GM21423 (cell line): ENCODE measurements around the gene CHRNA5.

Source experiments
- ATAC-seq: cut with Tn5 transposase; IDR thresholded peaks from one replicate; pipeline ENCODE4 v1.9.1; 2021; ENCODE audit warnings: mild to moderate bottlenecking, moderate library complexity; ENCODE audit not compliant: unreplicated experiment

The CHRNA5 gene

GRCh38 chr15:78636378-78636859 is 71.1 kb downstream of the CHRNA5 start:
- ATAC-seq: no peak

DNA sequence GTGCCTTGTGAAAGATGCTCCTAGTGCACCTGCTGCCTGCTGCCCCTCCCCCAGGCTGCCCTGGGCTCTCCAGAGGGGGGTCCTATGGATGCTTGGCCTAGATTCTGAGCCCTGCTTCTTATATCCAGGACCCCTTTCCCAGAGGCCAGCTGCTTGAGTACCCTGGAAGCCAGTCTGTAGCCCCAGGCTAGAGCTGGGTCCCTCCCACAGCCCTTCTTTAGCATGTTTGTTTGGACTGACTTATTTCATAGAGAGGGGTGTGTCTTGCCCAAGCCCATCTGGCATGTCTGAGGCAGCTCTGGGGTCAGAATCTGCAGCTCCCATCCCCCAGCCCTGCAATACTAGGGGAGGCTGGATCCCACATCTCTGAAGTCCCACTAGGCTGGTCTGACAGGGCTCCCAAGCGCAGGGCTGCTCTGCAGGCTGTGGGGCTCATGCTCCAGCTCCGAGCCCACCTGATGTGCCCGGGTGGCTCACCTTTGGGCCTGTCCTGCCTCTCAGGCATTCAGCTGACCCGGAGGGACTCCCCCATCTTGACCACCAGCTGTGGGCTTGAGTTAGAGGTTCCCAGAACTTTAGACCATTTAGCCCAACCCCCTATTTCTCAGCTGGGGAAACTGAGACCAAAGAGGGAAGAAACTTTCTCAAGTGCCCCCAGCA is 72.6 kb downstream of the CHRNA5 start:
- ATAC-seq: no peak

GRCh38 chr15:78638658-78639314 is 73.5 kb downstream of the CHRNA5 start:
- ATAC-seq: no peak

- no peak for ATAC-seq
Observed at GRCh38 chr15:78640527-78641101, 75.3 kb downstream of the CHRNA5 start.

DNA sequence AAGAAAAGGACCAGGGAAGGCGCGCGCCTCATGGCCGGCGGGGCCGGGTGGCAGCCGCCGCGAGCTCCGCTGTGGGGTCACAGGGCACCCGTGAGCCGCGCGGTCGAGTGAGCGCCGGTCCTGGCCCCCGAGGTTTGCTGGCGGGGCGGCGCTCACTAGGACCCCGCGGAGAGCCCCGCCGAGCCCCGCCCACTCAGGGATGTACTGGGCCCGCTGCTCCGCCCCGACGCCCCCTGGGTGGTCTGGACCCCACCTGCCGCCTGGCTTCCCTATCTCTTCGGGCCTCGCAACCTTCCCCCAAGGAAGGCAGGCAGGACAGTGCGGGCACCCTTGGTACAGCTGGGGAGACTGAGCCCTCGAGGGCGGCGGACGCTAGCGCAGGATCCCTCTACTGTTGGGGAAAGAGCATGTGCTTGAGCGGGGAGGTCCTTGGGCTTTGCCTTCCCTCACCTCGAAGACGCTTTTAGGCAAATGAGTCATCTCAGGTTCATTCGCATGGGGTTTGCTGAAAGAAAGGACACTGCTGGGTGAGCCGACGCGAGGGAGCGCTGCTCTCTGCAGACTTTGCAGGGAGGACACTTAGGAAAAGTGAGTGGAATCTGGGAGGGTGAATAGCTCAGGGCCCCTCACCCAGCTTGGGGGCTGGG is 75.9 kb downstream of the CHRNA5 start, which contains the start of gene CHRNB4:
Gene CHRNB4 (minus strand): TSS at position 109 of the 647 bp plus-strand sequence. CDS start 77 bp downstream, at position 32.
- no peak for ATAC-seq

DNA sequence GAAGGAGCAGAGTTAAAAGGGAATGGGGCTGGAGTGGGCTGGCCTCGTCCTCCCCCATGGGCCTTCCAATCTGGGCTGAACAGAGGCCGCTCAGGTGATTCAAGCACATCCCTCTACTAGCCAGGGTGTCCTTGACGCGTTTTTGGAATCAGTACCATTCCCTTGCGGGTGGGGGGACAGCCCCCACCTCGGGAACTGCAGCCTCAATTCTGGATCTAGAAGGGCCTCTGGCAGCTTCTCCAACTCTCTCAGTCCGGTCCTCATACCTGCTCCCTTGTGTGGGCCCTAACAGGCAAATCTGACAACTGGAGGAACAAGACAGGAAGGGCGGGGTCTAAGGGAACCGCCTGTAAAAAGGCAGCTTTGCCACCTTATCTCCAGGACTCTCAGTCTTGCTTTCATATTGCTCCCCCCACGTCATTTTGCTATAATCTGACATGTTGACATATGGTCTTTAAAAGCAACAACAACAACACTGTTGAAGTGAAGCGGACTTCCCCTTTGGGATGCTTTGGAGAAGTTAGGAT is 76.5 kb downstream of the CHRNA5 start:
- ATAC-seq: no peak

- no peak for ATAC-seq
Observed at GRCh38 chr15:78642331-78642730, 77.0 kb downstream of the CHRNA5 start.
